Duodenal mucosa (tissue), 2 donors: Measurements from ENCODE around the gene CHST4.

Experiments
- H3K27ac ChIP-seq: one replicate; pipeline ENCODE4 v1.7.0; 2013; ENCODE audit warnings: low read depth, low read length
- H3K27me3 ChIP-seq, 2 donors: one replicate each; pipeline ENCODE4 v1.7.0; 2013; ENCODE audit warnings: low read length in 2 of 2, control low read depth in 1 of 2; ENCODE audit not compliant: insufficient read depth in 2 of 2, control insufficient read depth in 1 of 2
- H3K36me3 ChIP-seq, 2 donors: one replicate each; pipeline ENCODE4 v1.7.0; 2013; ENCODE audit warnings: low read length in 2 of 2, control low read depth in 1 of 2; ENCODE audit not compliant: insufficient read depth in 2 of 2, control insufficient read depth in 1 of 2
- H3K4me1 ChIP-seq, 2 donors: one replicate each; pipeline ENCODE4 v1.7.0; 2013; ENCODE audit warnings: low read length in 2 of 2, control low read depth in 1 of 2; ENCODE audit not compliant: insufficient read depth in 2 of 2, control insufficient read depth in 1 of 2
- H3K4me3 ChIP-seq, 2 donors: one replicate each; pipeline ENCODE4 v1.7.0; 2013; ENCODE audit warnings: low read length in 2 of 2, low read depth in 1 of 2
- H3K9ac ChIP-seq, 2 donors: one replicate each; pipeline ENCODE4 v1.7.0; 2013; ENCODE audit warnings: low read length in 2 of 2, low read depth in 1 of 2
- H3K9me3 ChIP-seq, 2 donors: one replicate each; pipeline ENCODE4 v1.7.0; 2013; ENCODE audit warnings: low read length in 2 of 2, control low read depth in 1 of 2; ENCODE audit not compliant: control insufficient read depth in 1 of 2

CHST4 gene

GRCh38 chr16:71585318-71585703 lies 59.1 kb downstream of the CHST4 start:
- Histone ChIP-seq H3K4me3 (no peak overlapping the region), H3K9me3 (no peaks in the 10 kb centered on the region), H3K36me3 (no peaks in the 10 kb centered on the region), H3K9ac (no peak overlapping the region), H3K4me1 (no peaks in the 10 kb centered on the region), H3K27me3 (no peaks in the 10 kb centered on the region), H3K27ac (no peak overlapping the region)
